GM12865 (cell line): ENCODE measurements around the gene SH3PXD2B.

Source experiments
- DNase-seq: peaks from one replicate; pipeline ENCODE4 v3.0.0; 2010; ENCODE audit warnings: low read depth
- H3K4me3 ChIP-seq: 2 replicates; pipeline ENCODE4 v1.5.1; 2011; ENCODE audit warnings: mild to moderate bottlenecking, low read depth, low read length, control low read depth
- CTCF ChIP-seq: IDR thresholded peaks from 2 replicates; pipeline ENCODE4 v1.5.1; 2011; ENCODE audit warnings: low read length, control low read depth, low read depth, inconsistent platforms; ENCODE audit not compliant: insufficient read depth; ENCODE audit errors: missing control alignments

The SH3PXD2B gene

GRCh38 chr5:172430354-172430753, 24.0 kb downstream of the SH3PXD2B start:
- DNase-seq = no peak
- H3K4me3 ChIP-seq = no peak overlapping the region
- TF ChIP-seq CTCF = no peak

- H3K4me3 ChIP-seq = no peak overlapping the region
- TF ChIP-seq CTCF = no peak
- DNase-seq = no peak
Observed at GRCh38 chr5:172429201-172429940, 25.0 kb downstream of the SH3PXD2B start.

GRCh38 chr5:172428224-172429166, 25.8 kb downstream of the SH3PXD2B start:
- H3K4me3 ChIP-seq = no peak overlapping the region
- DNase-seq = no peak
- no peak for TF ChIP-seq CTCF

- TF ChIP-seq CTCF = no peak
Observed at GRCh38 chr5:172427202-172427601, 27.1 kb downstream of the SH3PXD2B start.

GRCh38 chr5:172426086-172426485, 28.2 kb downstream of the SH3PXD2B start:
- H3K4me3 ChIP-seq = no peak overlapping the region
- TF ChIP-seq CTCF = no peak
- DNase-seq = no peak

More at GRCh38 chr5:172427202-172427601, 27.1 kb downstream of the SH3PXD2B start:
- H3K4me3 ChIP-seq = no peak overlapping the region
- DNase-seq = no peak

- no peak for TF ChIP-seq CTCF
- DNase-seq = no peak
- H3K4me3 ChIP-seq = no peak overlapping the region
Observed at GRCh38 chr5:172425402-172425801, 28.9 kb downstream of the SH3PXD2B start.
